ENCODE measurements around the gene TIMM23.
"Not testable (repeated sequence)": the region's sequence is repeated elsewhere in the genome, so short reads cannot be mapped to it uniquely, and the experiment has no call there.

The TIMM23 gene

GRCh38 chr10:46020344-46020657 lies 48.0 kb downstream of the TIMM23 start:
- no peak overlapping the region for H3K4me3 ChIP-seq (ENCODE audit: low read depth, low read length)

- peak overlapping the region; percentile 60 for H3K4me3 ChIP-seq (ENCODE audit: low read depth, low read length)
Observed at GRCh38 chr10:46022978-46023702, 50.9 kb downstream of the TIMM23 start.

- no peak overlapping the region for H3K4me3 ChIP-seq (ENCODE audit: low read depth, low read length)
Observed at GRCh38 chr10:46024948-46025347, 52.7 kb downstream of the TIMM23 start.

DNA sequence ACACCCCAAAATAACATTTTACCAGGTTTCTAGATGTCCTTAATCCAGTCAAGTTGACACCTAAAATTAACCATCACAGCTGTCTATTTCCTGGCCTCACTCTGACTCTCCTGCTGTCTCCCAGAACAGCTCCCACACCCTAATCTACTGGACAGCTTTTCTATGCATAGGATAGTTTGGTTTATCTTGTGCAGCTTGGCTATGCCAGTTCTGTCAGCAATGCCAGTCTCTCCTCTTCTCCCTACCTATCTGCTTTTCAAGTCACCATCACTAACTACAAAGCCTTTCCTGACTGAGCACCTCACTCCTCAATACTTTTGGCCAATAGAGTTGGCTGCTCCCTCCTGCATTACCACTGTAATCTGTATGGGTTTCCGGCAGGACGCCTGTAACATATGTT lies 53.1 kb downstream of the TIMM23 start:
- H3K4me3 ChIP-seq (ENCODE audit: low read depth, low read length): no peak overlapping the region

DNA sequence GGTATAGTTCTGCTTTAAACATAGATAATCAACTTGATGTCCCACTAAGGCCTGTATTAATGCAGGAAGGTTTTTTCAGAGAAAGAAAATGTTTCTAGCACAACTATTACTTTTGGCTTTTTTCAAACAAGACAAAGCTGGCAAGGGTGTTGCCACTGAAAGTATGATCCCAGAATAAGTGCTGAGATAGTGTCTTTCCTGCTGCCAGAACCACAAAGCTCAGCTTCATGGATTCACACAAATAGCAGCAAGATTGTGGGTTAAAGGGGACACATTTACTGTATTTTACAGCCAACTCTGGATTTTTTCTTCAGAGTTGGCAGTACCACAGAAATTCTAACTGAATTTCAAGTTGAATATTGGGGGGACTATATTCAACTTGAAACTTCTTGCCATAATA lies 53.8 kb downstream of the TIMM23 start:
- no peak overlapping the region for H3K4me3 ChIP-seq (ENCODE audit: low read depth, low read length)

GRCh38 chr10:46028584-46029460 lies 56.5 kb downstream of the TIMM23 start:
- no peak overlapping the region for H3K4me3 ChIP-seq (ENCODE audit: low read depth, low read length)

DNA sequence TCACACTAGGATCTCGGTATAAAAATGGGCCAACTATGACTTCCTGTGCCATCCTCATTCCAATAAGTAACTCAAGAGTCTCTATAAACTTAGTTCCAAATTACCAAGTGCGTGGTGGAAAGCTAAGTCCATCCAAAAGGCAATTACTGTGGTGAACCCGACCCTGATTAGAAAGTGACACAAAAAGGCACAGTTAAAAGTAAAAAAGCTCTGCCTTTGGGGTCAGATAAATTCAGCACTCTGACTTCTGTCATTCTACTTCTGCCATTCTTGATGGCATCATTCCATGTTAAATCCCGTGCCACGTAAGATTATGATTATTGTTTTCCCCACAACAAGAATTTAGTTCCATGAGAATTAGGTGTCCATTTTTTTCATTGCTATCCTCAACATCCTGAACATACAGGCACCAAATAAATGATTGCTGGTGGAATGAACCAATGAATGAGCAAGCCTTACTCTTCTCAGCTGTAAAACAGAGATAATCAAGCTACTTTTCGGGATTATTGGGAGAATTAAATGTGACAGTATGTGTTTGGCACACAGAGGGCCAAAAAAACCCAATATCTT lies 57.3 kb downstream of the TIMM23 start:
- peak overlapping the region; percentile 90 for H3K4me3 ChIP-seq (ENCODE audit: low read depth, low read length)

GRCh38 chr10:46030091-46030937 lies 58.0 kb downstream of the TIMM23 start, which contains the start of gene NCOA4:
TSS of gene NCOA4 (minus strand) at chr10:46030623. CDS start at chr10:46016680, 13,943 bp downstream.
- H3K4me3 ChIP-seq (ENCODE audit: low read depth, low read length): peak within 1 kb of the TSS; percentile 90

DNA sequence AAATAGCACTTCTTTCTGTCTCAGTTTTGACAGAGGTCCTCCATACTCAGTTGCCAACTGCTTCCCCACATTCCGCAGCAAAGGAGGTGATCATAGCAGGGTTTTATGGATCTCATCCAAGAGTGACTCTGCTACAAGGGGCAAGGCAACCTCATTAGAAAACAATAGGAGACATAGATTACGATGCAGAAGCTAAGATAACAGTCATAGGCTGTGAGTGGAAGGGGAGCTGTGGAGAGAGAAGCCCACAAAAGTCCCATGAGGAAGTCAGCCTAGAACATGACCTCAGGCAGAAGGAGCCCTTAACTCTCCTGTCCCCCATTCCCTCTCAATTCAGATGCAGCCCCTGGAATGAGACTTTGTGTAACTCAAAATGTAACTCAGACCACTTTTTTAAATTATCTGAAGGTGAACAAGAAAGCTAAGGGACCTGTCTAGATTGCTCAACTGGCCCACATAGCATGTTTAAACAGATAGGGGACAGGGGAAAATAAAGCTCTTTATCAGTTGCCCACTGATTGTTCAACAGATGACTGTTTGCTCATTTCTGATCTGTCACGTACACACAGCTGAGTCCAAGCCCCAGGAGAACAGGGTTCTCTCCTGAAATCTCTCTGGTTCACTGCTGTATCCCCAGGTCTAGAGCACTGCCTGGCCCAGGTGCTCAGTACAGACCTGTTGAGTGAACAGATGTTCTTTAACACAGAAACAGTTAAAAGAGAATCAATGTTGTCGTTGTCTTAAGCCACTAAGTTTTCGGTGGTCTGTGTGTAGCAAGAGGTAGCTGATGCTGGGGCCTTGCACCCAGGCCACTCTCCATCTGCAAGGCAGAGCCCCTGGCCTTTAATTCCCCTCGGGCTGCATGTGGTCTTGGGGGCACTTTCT lies 59.6 kb downstream of the TIMM23 start:
- H3K4me3 ChIP-seq (ENCODE audit: low read depth, low read length): no peak overlapping the region

DNA sequence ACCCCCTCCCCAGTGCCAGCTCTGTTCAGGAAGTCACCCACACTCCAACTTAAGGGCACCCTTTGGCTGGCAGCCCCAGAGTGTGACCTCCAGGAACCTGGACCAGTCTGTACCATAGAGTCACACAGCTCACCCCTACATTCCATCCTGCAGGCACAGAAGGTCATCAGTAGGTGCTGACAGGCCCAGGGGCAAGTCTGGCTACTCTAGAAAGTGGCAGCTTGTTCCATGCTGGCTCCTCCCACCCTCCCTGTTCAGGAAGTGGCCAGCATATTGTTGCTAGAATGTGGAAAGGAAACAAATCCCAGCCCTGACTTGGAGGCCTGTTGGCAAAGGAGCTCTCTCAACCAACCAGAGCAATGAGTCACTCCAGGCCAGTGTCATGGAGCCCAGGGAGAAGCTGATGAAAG lies 61.3 kb downstream of the TIMM23 start:
- H3K4me3 ChIP-seq (ENCODE audit: low read depth, low read length): no peak overlapping the region

- no peak overlapping the region for H3K4me3 ChIP-seq (ENCODE audit: low read depth, low read length)
Observed at GRCh38 chr10:46035923-46036849, 63.9 kb downstream of the TIMM23 start.

GRCh38 chr10:46037107-46037825 lies 65.0 kb downstream of the TIMM23 start:
- no peak overlapping the region for H3K4me3 ChIP-seq (ENCODE audit: low read depth, low read length)

DNA sequence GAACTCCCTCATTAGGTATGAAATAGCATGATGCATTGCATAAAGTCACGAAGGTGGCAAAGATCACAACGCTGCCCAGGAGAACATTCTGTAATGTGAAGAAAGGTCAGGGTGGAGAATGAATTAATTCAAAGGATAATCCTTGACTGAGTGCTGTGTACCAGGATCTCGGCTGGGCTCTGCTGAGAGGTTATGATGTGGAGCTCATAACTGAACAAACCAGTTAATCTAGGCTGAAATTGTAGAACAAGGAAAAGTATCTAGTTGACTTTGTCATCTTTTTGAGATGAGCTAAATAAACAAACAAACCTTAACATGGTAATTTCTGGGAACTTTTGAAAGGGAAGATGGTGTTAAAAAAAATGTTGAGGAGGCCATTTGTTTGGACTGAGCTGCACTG lies 67.7 kb downstream of the TIMM23 start:
- H3K4me3 ChIP-seq (ENCODE audit: low read depth, low read length): no peak overlapping the region

DNA sequence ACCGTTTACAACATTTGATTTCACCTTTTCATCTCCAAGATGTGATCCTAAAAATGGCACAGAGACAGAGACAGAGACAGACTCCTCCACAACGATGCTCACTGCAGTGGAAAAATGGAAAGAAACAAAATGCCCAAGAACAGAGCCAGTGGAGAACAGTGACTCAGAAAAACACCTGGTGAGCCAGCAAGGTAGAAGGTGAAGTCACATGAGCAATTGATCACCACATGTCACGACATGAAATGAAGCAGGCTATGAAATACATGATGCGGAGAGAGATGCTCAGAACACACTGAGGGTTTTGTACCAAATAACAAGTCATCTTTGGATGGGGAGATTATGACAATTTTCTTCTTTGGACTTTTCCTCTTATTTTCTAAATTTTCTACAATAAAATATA lies 70.2 kb downstream of the TIMM23 start:
- no peak overlapping the region for H3K4me3 ChIP-seq (ENCODE audit: low read depth, low read length)

DNA sequence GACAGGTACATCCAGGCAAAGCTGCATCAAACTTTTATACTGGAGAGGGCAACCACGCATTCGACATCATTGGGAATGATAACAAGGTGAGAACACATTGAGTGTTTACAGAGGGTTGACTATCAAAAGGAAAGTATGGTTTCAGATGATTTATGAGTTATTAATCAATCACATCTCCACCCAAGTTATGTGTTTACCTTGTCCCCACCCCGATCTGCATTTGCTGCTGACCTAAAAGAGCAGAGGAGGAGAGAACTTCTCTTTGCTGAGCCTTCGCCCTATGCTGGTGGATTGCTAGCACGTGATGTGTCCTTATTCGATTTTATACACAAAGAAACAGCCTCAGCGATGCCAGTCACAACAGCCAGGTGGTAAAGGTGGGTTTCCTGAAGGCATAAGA lies 74.0 kb downstream of the TIMM23 start, which contains the start of gene MSMB:
TSS of gene MSMB (minus strand) at position 9 of the 400 bp plus-strand sequence. CDS start 32 bp downstream, outside the sequence.
- no peak within 1 kb of the TSS for H3K4me3 ChIP-seq (ENCODE audit: low read depth, low read length)

DNA sequence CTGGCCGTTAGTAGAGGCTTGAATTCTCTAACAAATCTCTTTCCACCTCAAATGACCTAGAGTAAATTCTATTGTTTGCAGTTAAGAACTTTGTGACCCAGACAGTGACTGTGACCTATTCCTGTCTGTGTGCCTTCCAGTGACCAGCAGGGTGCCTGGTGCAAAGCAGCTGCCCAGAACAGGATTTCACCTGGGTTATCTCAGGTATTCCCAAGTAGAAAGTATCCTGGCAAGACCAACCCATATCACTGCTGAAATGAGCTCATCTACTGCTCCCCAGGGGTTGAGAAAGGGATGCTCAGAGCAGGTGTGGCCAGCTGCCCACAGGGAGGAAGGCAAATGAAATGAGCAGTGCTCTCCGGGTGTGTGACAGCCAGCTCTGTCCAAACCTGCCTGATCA lies 75.9 kb downstream of the TIMM23 start:
- H3K4me3 ChIP-seq (ENCODE audit: low read depth, low read length): no peak overlapping the region

GRCh38 chr10:46049497-46049831 lies 77.2 kb downstream of the TIMM23 start:
- not testable (repeated sequence) for H3K4me3 ChIP-seq (ENCODE audit: low read depth, low read length)

DNA sequence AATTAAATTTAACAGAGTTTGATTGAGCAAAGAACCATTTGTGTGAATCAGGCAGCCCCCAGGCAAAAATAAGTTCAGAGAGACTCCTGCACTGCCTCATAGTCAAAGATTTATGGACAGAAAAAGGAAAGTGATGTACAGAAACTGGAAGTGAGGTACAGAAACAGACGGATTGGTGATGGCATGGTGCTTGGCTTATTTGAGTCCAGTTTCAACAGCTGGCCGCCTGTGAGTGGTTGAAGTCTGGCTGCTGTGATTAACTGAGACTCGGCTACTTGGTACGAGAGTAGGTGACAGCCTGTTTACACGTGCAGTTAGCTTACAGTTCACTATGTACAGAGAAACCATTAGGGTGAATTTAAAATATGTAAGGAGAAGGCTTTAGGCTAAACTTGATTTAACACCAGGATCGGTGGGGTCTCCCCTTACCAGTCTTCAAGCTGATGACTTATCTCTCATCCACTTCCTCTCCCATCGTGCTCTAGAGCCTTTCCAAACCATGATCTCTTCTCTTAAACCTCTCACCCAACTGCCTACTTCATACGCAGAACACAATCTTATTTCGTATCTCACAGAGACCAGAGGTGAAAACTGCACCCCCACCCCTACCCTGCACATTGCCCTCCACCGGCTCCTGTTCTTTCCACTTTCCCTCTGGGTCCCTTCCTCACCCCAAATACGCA lies 78.8 kb downstream of the TIMM23 start:
- H3K4me3 ChIP-seq (ENCODE audit: low read depth, low read length): no peak overlapping the region
